Activated CD4-positive, alpha-beta memory T cell treated with anti-CD3 and anti-CD28 coated beads for 36 hours (primary cell): Measurements from ENCODE around the gene PHACTR1. TPM values are rescaled to one million over a fixed set of nuclear protein-coding genes. Genes with fewer than 3 reads are reported as not detected.

Experiments
- CTCF ChIA-PET: fragments of 350-600 bp; sonication (Branson Sonifier 250); formaldehyde crosslinking; loops from one replicate; lab custom pipeline; 2021; ENCODE audit warnings: antibody characterized with exemption, inconsistent platforms; lab: Charles Lee
- POLR2A ChIA-PET: fragments of 350-600 bp; sonication (Branson Sonifier 250); formaldehyde crosslinking; loops from one replicate; lab custom pipeline; 2021; ENCODE audit warnings: antibody characterized with exemption; lab: Charles Lee
- DNase-seq: peaks from one replicate; pipeline ENCODE4 v3.0.0-alpha.2; 2020
- H3K27ac Mint-ChIP-seq: one replicate; pipeline ENCODE4 v1.8.0; 2021; ENCODE audit warnings: mixed read lengths
- H3K27me3 Mint-ChIP-seq: one replicate; pipeline ENCODE4 v1.8.0; 2021; ENCODE audit warnings: mixed read lengths
- H3K36me3 Mint-ChIP-seq: one replicate; pipeline ENCODE4 v1.8.0; 2021; ENCODE audit warnings: mixed read lengths
- H3K4me1 Mint-ChIP-seq: one replicate; pipeline ENCODE4 v1.8.0; 2021; ENCODE audit warnings: low read depth, mixed read lengths
- H3K4me3 Mint-ChIP-seq: one replicate; pipeline ENCODE4 v1.8.0; 2021; ENCODE audit warnings: mild to moderate bottlenecking, mixed read lengths
- H3K9me3 Mint-ChIP-seq: one replicate; pipeline ENCODE4 v1.8.0; 2021; ENCODE audit warnings: mixed read lengths
- intact Hi-C: fragments of 100-400 bp; cut with micrococcal nuclease; formaldehyde crosslinking; loops from one replicate; pipeline ENCODE4 v1.15.1; 2023
- total RNA-seq, 2 experiments: library from RNA; stranded (reverse); gene quantifications; one replicate each; pipeline ENCODE4 v1.2.3, GENCODE V29; 2021

The PHACTR1 gene
- total RNA-seq, 2 experiments from 2014 or later: not detected

DNA sequence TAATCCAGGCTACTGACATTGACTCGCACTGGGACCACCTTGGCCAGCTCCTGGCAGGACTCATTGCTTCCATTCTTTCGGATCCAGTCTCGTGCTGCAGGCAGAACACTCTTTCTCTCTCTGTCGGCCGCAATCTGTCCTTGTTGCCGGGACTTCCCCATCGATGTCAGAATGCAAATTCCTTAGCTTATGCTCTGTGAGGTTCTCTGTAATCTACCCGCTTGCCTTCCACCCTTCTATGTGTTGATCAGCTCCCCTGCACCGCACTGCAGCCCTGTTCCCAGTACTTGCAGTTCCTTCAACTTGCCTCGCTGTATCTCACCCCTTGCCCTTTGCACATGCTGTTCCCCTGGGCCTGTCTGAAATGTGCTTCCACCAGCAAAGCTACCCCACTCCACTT lies 182.0 kb downstream of the PHACTR1 start:
- POLR2A ChIA-PET: no interaction called here
- CTCF ChIA-PET: no interaction called here
- intact Hi-C loops: no loop called here
- no peaks in the 10 kb centered on the region for H3K36me3 Mint-ChIP-seq
- H3K27ac Mint-ChIP-seq: no peak overlapping the region
- H3K4me1 Mint-ChIP-seq: no peaks in the 10 kb centered on the region
- H3K9me3 Mint-ChIP-seq: no peaks in the 10 kb centered on the region
- H3K27me3 Mint-ChIP-seq: peaks cover 20% of the 10 kb centered on the region
- no peak for DNase-seq
- no peak overlapping the region for H3K4me3 Mint-ChIP-seq

- H3K4me3 Mint-ChIP-seq: no peak overlapping the region
- H3K27me3 Mint-ChIP-seq: peaks cover 20% of the 10 kb centered on the region
- intact Hi-C loops: no loop called here
- no peaks in the 10 kb centered on the region for H3K4me1 Mint-ChIP-seq
- H3K27ac Mint-ChIP-seq: no peak overlapping the region
- POLR2A ChIA-PET: no interaction called here
- DNase-seq: no peak
- H3K36me3 Mint-ChIP-seq: no peaks in the 10 kb centered on the region
- H3K9me3 Mint-ChIP-seq: no peaks in the 10 kb centered on the region
- CTCF ChIA-PET: interaction anchor here (0.6 kb wide), 1 partner anchor 431 kb away, joined by 3 read pairs; no protein-coding TSS in a partner anchor
Measured at GRCh38 chr6:12899046-12899833, 182.7 kb downstream of the PHACTR1 start.

DNA sequence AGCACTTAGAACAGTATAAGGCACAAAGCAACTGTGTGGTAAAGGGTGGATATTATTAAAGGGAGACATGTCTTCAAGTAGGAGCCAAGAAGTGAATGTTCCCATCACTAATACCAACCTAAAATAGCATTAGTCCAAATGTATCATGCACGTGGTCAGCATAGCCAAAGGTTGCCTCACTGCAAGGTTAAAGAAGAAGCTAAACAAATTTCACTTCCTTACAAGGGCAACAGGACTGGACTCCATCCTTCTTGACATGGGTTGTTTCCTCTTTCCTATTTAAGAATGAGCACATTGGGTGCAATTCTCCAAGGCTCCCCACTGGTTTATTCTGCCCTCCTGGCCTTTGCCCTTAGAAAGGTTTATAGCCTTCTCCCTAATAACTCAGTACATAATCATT lies 186.7 kb downstream of the PHACTR1 start:
- Mint-ChIP-seq H3K9me3 (no peaks in the 10 kb centered on the region), H3K4me1 (no peaks in the 10 kb centered on the region), H3K27me3 (peaks cover 20% of the 10 kb centered on the region), H3K27ac (no peak overlapping the region), H3K36me3 (no peaks in the 10 kb centered on the region), H3K4me3 (no peak overlapping the region)
- DNase-seq: no peak
- intact Hi-C loops: no loop called here
- POLR2A ChIA-PET: no interaction called here
- CTCF ChIA-PET: interaction anchor here (1.3 kb wide), 1 partner anchor 9 kb away, joined by 4 read pairs; no protein-coding TSS in a partner anchor

GRCh38 chr6:12909833-12910232 lies 193.3 kb downstream of the PHACTR1 start:
- intact Hi-C loops: loop anchor here (2.0 kb wide), 1 partner anchor 419 kb away; the partner anchor contains the start of gene TBC1D7
- Mint-ChIP-seq H3K9me3 (no peaks in the 10 kb centered on the region), H3K4me3 (no peak overlapping the region), H3K4me1 (no peaks in the 10 kb centered on the region), H3K36me3 (no peaks in the 10 kb centered on the region), H3K27ac (no peak overlapping the region), H3K27me3 (no peaks in the 10 kb centered on the region)
- ChIA-PET CTCF (interaction anchor here (3.3 kb wide), 1 partner anchor 422 kb away, joined by 33 read pairs; no protein-coding TSS in a partner anchor), POLR2A (no interaction called here)
- DNase-seq: no peak

DNA sequence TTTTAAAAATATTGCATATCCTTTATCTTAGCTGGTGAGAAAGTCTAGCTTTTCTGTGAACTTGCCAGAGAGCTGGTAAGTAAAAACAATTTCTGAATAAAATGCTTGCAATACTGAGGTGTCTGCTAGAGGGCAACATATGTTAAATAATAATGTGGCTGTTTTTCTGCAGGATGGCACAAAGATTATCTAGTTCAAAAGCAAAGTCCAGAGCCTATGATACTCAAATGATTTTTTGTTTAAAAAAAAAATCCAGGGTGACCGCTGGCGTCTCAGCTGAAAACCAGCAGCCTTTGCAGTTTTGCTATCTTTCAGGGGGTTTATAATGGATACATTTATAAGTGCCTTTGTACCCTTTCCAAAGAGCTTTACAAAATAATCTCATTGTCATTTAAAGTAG lies 194.9 kb downstream of the PHACTR1 start:
- Mint-ChIP-seq H3K4me3 (no peak overlapping the region), H3K9me3 (no peaks in the 10 kb centered on the region), H3K4me1 (no peaks in the 10 kb centered on the region), H3K27ac (no peak overlapping the region), H3K36me3 (no peaks in the 10 kb centered on the region), H3K27me3 (no peaks in the 10 kb centered on the region)
- CTCF ChIA-PET: interaction anchor here (0.7 to 3.3 kb wide), 9 partner anchors 9 to 860 kb away, joined by 3 to 33 read pairs (median 4); partner anchors contain the start of gene TBC1D7
- intact Hi-C loops: loop anchor here (2.0 kb wide), 1 partner anchor 417 kb away; the partner anchor contains the start of gene TBC1D7
- no peak for DNase-seq
- POLR2A ChIA-PET: no interaction called here

DNA sequence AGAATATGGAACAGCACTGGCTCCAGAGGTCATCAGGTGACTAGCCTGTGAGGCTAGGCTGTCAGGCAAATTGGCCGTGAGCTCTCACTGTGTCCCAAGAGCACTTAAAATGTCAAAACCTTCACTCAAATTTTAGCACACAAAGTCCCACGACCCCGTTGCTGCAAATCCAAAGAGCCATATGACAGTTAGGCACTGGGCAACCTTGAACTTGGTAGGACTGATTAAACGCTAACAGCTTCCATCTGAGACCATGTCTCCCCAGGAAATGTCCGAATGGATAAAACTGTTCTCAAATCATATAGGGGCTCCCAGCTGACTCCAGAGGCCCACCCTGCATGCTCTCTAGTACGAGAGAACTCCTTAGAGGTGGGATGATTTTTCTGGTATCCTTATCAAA lies 196.6 kb downstream of the PHACTR1 start:
- H3K4me1 Mint-ChIP-seq: no peaks in the 10 kb centered on the region
- POLR2A ChIA-PET: no interaction called here
- no peak overlapping the region for H3K27ac Mint-ChIP-seq
- H3K36me3 Mint-ChIP-seq: no peaks in the 10 kb centered on the region
- H3K9me3 Mint-ChIP-seq: no peaks in the 10 kb centered on the region
- H3K27me3 Mint-ChIP-seq: peaks cover 2% of the 10 kb centered on the region
- CTCF ChIA-PET: interaction anchor here (1.0 kb wide), 1 partner anchor 415 kb away, joined by 3 read pairs; the partner anchor contains the start of gene TBC1D7
- DNase-seq: no peak
- H3K4me3 Mint-ChIP-seq: no peak overlapping the region
- intact Hi-C loops: no loop called here

GRCh38 chr6:12916006-12916405 lies 199.4 kb downstream of the PHACTR1 start:
- Mint-ChIP-seq H3K27ac (no peak overlapping the region), H3K4me1 (no peaks in the 10 kb centered on the region), H3K36me3 (no peaks in the 10 kb centered on the region), H3K4me3 (no peak overlapping the region), H3K27me3 (peaks cover 5% of the 10 kb centered on the region), H3K9me3 (no peaks in the 10 kb centered on the region)
- no peak for DNase-seq
- POLR2A ChIA-PET: no interaction called here
- intact Hi-C loops: no loop called here
- CTCF ChIA-PET: no interaction called here

DNA sequence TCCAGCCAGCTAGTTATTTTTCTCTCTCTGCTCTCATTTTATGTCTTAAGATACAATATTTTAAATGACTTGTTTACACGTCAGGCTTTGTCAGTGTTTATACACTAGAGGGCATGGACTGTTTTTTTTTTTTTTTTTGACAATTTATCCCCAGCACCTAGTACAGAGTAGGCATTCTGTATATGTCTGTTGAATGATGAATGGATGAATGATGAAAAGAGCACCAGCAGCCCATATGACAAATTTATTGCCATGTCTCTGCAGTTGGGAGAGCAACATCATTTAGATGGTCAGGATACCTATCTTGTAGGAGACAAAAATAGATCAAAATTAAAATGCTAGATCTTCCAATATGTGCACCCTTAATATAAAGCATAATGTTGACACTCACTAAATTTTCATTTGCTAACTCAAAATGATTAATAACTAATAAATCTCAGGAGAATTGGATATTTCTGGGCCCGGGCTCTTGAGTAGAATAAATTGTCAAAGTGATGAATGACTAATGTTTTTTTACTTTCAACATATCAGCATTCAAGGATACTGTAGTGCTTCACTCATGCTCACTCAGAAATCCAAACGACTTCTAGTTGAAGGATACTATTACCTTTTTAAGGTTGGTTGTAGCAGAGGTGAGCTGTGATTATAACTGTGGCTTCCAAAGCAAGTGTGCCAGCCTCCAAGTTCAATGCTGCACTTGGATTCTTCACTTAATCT lies 200.0 kb downstream of the PHACTR1 start:
- ChIA-PET POLR2A (no interaction called here), CTCF (no interaction called here)
- no peaks in the 10 kb centered on the region for H3K9me3 Mint-ChIP-seq
- peaks cover 5% of the 10 kb centered on the region for H3K27me3 Mint-ChIP-seq
- intact Hi-C loops: no loop called here
- no peaks in the 10 kb centered on the region for H3K4me1 Mint-ChIP-seq
- no peak for DNase-seq
- no peak overlapping the region for H3K27ac Mint-ChIP-seq
- H3K4me3 Mint-ChIP-seq: no peak overlapping the region
- no peaks in the 10 kb centered on the region for H3K36me3 Mint-ChIP-seq

GRCh38 chr6:12921467-12921866 lies 204.9 kb downstream of the PHACTR1 start:
- Mint-ChIP-seq H3K4me1 (no peaks in the 10 kb centered on the region), H3K27ac (no peak overlapping the region), H3K27me3 (peaks cover 10% of the 10 kb centered on the region), H3K4me3 (no peak overlapping the region), H3K36me3 (no peaks in the 10 kb centered on the region), H3K9me3 (no peaks in the 10 kb centered on the region)
- ChIA-PET CTCF (interaction anchor here (0.5 to 1.6 kb wide), 2 partner anchors 10 to 354 kb away, joined by 3 to 5 read pairs; no protein-coding TSS in a partner anchor), POLR2A (no interaction called here)
- intact Hi-C loops: no loop called here
- no peak for DNase-seq

- DNase-seq: no peak
- Mint-ChIP-seq H3K4me1 (no peaks in the 10 kb centered on the region), H3K9me3 (no peaks in the 10 kb centered on the region), H3K27me3 (peaks cover 8% of the 10 kb centered on the region), H3K27ac (no peak overlapping the region), H3K36me3 (no peaks in the 10 kb centered on the region), H3K4me3 (no peak overlapping the region)
- intact Hi-C loops: no loop called here
- CTCF ChIA-PET: no interaction called here
- POLR2A ChIA-PET: no interaction called here
Measured at GRCh38 chr6:12923644-12924235, 207.2 kb downstream of the PHACTR1 start.

DNA sequence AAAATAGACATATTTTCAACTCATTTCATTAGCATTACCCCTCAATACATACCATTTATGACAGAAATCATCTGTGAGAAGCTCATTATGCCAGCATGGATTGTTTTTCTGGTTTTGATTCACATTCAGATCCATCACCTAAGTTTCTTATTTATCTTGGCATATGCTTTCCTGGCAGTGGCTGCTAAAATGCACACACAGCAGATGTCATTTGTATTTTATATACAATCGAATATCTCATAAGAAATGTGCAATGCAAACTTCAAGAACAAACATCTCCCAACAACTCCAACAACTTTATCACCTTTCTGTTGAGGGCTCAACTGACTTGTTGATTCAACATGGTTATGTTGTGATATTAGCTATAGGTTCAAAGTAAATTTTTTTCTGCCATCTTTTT lies 208.3 kb downstream of the PHACTR1 start:
- POLR2A ChIA-PET: no interaction called here
- Mint-ChIP-seq H3K36me3 (no peaks in the 10 kb centered on the region), H3K27me3 (peaks cover 13% of the 10 kb centered on the region), H3K4me1 (no peaks in the 10 kb centered on the region), H3K9me3 (no peaks in the 10 kb centered on the region), H3K27ac (no peak overlapping the region), H3K4me3 (no peak overlapping the region)
- CTCF ChIA-PET: interaction anchor here (0.6 kb wide), 1 partner anchor 16 kb away, joined by 3 read pairs; no protein-coding TSS in a partner anchor
- no peak for DNase-seq
- intact Hi-C loops: no loop called here

DNA sequence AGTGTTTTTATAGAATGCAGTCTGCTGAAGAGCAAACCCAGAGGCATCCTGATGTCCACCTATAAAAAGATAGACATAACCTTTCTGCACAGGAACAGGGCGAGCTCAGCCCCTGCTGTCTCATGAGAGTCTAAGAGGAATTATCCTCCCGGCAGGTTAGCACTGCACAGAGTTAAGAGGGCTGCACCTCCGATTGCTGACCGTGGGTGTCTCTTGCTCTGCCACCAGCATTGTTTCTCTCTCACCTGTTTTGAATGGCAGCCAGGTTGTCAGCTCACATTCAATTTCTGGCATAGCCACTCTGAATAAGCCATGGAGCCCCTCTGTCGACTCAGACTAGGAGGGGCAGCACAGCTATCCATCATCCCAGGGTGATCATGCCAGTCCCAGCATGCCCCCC lies 211.2 kb downstream of the PHACTR1 start:
- ChIA-PET CTCF (no interaction called here), POLR2A (no interaction called here)
- H3K27ac Mint-ChIP-seq: no peak overlapping the region
- H3K4me1 Mint-ChIP-seq: no peaks in the 10 kb centered on the region
- no peak overlapping the region for H3K4me3 Mint-ChIP-seq
- intact Hi-C loops: no loop called here
- DNase-seq: no peak
- no peaks in the 10 kb centered on the region for H3K9me3 Mint-ChIP-seq
- peaks cover 16% of the 10 kb centered on the region for H3K27me3 Mint-ChIP-seq
- H3K36me3 Mint-ChIP-seq: no peaks in the 10 kb centered on the region
